Neural crest cell (in vitro differentiated cells): ENCODE results near the gene L1TD1. TPM values are rescaled to one million over a fixed set of nuclear protein-coding genes. Genes with fewer than 3 reads are reported as not detected.
"Not testable (repeated sequence)": the region's sequence is repeated elsewhere in the genome, so short reads cannot be mapped to it uniquely, and the experiment has no call there.

Experiments used
- DNase-seq: peaks from one replicate; pipeline ENCODE4 v3.0.0; 2021; ENCODE audit warnings: low read depth, mixed read lengths, low spot score
- H3K27ac Mint-ChIP-seq: one replicate; pipeline ENCODE4 v1.8.0; 2021; ENCODE audit warnings: mild to moderate bottlenecking, mixed read lengths; ENCODE audit not compliant: unreplicated experiment
- H3K27me3 Mint-ChIP-seq: 2 replicates; pipeline ENCODE4 v1.8.0; 2021; ENCODE audit warnings: low read depth, mild to moderate bottlenecking, mixed read lengths
- H3K36me3 Mint-ChIP-seq: 2 replicates; pipeline ENCODE4 v1.8.0; 2021; ENCODE audit warnings: low read depth, mild to moderate bottlenecking, mixed read lengths
- H3K4me1 Mint-ChIP-seq: 2 replicates; pipeline ENCODE4 v1.8.0; 2021; ENCODE audit warnings: mixed read lengths
- H3K4me3 Mint-ChIP-seq: one replicate; pipeline ENCODE4 v1.8.0; 2021; ENCODE audit warnings: mild to moderate bottlenecking, mixed read lengths
- H3K9me3 Mint-ChIP-seq: 2 replicates; pipeline ENCODE4 v1.8.0; 2021; ENCODE audit warnings: mixed read lengths
- total RNA-seq: library from RNA; stranded (reverse); gene quantifications from 2 replicates; pipeline ENCODE4 v1.2.1, GENCODE V29; 2021
- TF ChIP-seq, protein P1 (sequence below): fragments of 200-600 bp; sonication (generic); conservative IDR thresholded peaks from 2 replicates; pipeline ENCODE4 v1.5.0; 2021; ENCODE audit warnings: antibody characterized with exemption, mild to moderate bottlenecking

The L1TD1 gene
- total RNA-seq, 1 donor from 2014 or later: 10.1 TPM

DNA sequence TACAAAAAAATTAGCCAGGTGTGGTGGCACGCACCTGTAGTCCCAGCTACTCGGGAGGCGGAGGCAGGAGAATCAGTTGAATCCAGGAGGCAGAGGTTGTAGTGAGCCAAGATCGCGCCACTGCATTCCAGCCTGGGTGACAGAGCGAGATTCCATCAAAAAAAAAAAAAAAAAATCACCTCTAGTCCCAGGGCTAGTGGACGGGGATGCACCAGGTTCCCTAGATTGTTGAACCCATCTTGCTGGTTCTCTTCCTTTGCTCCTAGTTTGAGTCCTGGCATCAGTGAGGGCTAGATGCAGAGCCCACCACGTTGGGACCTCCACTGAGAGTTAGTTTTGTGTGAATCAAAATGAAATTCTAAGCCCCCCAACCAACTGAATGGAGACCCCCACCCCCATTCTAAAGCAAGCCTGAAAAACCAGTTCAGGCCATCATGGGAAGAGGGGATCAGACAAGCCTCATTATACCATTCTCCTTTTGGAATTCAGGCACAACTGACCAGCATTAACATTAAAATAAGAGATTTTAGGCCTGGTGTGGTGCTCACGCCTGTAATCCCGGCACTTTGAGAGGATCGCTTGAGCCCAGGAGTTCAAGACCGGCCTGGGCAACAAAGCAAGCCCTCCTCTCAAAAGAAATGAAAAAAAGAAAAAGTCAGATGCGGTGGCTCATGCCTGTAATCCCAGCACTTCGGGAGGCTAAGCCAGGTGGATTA, 17.9 kb upstream of the L1TD1 start:
- Mint-ChIP-seq H3K4me1 (peaks cover 27% of the 10 kb centered on the region), H3K27ac (no peak overlapping the region), H3K36me3 (no peaks in the 10 kb centered on the region), H3K9me3 (no peaks in the 10 kb centered on the region), H3K27me3 (no peaks in the 10 kb centered on the region), H3K4me3 (no peak overlapping the region)
- DNase-seq: no peak
- TF ChIP-seq, protein P1, sequence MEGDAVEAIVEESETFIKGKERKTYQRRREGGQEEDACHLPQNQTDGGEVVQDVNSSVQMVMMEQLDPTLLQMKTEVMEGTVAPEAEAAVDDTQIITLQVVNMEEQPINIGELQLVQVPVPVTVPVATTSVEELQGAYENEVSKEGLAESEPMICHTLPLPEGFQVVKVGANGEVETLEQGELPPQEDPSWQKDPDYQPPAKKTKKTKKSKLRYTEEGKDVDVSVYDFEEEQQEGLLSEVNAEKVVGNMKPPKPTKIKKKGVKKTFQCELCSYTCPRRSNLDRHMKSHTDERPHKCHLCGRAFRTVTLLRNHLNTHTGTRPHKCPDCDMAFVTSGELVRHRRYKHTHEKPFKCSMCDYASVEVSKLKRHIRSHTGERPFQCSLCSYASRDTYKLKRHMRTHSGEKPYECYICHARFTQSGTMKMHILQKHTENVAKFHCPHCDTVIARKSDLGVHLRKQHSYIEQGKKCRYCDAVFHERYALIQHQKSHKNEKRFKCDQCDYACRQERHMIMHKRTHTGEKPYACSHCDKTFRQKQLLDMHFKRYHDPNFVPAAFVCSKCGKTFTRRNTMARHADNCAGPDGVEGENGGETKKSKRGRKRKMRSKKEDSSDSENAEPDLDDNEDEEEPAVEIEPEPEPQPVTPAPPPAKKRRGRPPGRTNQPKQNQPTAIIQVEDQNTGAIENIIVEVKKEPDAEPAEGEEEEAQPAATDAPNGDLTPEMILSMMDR: no peak

DNA sequence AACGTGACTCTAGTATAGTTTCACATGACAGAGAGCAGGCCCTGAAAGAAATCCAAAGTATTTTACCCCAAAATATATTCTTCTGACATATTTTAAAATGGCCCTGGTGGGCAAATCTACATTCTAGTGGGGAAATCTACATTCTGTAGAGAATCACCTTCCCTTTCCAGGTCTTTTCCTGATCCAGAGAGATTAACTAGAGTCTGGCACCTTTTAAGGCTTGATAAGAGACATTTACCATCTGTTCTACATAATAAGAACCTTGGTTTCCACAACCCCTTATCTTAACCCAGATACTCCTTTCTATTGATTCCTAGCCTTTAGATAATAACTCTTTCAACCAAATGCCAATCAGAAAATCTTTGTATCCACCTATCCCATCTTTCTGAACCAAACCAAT, 17.0 kb upstream of the L1TD1 start:
- Mint-ChIP-seq H3K4me3 (no peak overlapping the region), H3K27ac (no peak overlapping the region), H3K4me1 (peaks cover 35% of the 10 kb centered on the region), H3K9me3 (no peaks in the 10 kb centered on the region), H3K27me3 (no peaks in the 10 kb centered on the region), H3K36me3 (no peaks in the 10 kb centered on the region)
- no peak for DNase-seq
- TF ChIP-seq, protein P1: no peak

DNA sequence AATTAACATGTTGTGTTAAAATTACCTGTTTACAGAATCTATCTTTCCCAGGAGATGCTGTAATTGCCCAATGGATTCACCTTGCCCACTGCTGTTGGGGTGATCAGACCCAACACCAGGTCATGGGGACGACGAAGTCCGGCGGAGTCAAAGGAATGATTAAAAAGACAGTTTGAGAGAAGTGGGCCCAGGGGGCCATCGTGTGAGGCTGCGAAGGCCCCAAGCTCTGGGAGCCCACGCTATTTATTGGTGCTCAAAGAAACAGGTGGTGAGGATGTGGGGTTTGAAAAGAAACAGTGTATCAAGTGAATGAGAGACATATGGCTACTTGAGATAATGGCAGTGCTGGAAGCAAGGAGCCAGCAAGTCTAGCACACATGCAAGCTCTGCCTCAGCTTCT, 16.3 kb upstream of the L1TD1 start:
- no peaks in the 10 kb centered on the region for H3K27me3 Mint-ChIP-seq
- TF ChIP-seq, protein P1: no peak
- H3K27ac Mint-ChIP-seq: no peak overlapping the region
- no peaks in the 10 kb centered on the region for H3K9me3 Mint-ChIP-seq
- H3K36me3 Mint-ChIP-seq: no peaks in the 10 kb centered on the region
- DNase-seq: no peak
- H3K4me3 Mint-ChIP-seq: no peak overlapping the region
- H3K4me1 Mint-ChIP-seq: peaks cover 43% of the 10 kb centered on the region

DNA sequence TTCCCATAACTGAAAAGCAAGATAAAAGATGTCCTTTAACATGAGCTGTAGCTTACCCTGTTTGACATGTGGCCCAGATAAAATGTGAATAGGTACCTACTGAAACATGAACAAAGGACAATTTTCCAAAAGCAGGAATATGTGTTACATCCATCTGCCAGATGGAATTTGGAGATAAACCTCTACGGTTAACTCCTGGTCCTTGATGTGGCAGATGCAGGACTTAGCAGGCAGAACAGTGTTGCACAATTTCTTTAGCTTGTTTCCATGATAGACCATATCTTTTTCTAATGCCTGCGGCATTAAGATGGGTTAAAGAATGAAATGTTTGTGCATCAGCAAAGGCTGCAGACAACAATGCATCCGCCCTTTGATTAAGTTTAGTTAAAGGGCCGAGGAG, 14.6 kb upstream of the L1TD1 start:
- H3K36me3 Mint-ChIP-seq, H3K9me3 Mint-ChIP-seq, DNase-seq, H3K4me3 Mint-ChIP-seq, H3K27me3 Mint-ChIP-seq, H3K27ac Mint-ChIP-seq: not testable (repeated sequence)
- H3K4me1 Mint-ChIP-seq: peaks cover 48% of the 10 kb centered on the region

DNA sequence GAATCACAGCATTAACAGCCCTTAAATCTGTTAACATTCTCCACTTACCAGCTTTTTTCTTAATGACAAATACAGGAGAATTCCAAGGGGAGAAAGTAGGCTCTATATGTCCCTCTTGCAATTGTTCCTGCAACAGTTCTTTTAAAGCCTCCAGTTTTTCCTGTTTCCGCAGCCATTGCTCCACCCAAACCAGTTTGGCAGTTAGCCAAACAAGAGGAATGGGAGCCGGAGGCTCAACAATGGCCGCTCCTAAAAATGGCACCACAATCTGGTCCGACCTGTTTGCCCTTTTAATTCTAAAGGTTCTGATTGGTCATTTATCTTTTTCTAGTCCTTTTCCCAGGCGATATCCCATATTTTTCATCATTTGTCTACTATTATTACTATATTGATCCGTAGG, 14.0 kb upstream of the L1TD1 start:
- TF ChIP-seq, protein P1: no peak
- Mint-ChIP-seq H3K4me1 (peaks cover 44% of the 10 kb centered on the region), H3K36me3 (no peaks in the 10 kb centered on the region), H3K27me3 (no peaks in the 10 kb centered on the region), H3K27ac (no peak overlapping the region), H3K9me3 (no peaks in the 10 kb centered on the region), H3K4me3 (no peak overlapping the region)
- no peak for DNase-seq

DNA sequence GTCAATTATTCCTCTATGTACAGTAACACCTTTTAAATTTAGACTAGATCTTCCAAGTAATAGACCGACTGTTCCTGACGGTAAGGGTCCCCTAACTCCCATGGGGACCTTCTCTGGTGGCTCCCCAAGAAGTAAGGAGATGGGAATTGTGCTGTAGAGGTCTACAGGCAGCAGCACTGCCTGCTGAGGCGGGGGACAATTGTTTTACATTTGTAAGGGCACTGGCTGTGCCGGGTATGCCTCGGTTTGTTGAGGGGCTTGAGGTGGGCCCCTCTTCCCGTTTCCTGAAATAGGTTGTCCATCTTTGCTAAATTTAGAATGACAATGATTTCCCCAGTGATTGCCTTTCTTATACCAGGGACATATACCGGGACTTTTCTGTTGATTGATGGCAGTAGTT, 13.1 kb upstream of the L1TD1 start:
- no peak overlapping the region for H3K4me3 Mint-ChIP-seq
- H3K27ac Mint-ChIP-seq: peak overlapping the region; percentile 44
- H3K4me1 Mint-ChIP-seq: peaks cover 42% of the 10 kb centered on the region
- H3K36me3 Mint-ChIP-seq: no peaks in the 10 kb centered on the region
- no peak for DNase-seq
- H3K27me3 Mint-ChIP-seq: no peaks in the 10 kb centered on the region
- TF ChIP-seq, protein P1: no peak
- no peaks in the 10 kb centered on the region for H3K9me3 Mint-ChIP-seq

DNA sequence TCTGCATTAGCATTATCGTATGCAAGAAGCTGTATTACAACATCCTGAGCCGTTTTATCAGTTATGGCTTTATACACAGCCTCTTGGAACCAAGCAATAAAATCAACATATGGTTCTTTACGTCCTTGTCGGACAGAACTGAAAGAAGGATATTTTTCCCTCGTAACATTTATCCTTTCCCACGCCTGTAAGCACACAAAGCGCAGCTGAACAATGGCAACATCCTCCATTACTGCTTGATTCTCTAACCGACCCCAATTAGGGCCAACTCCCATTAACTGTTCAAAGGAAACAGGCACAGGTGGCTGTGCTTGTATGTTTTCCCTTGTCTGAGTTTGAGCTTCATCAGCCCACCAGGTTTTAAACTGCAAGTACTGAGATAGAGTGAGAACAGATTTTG, 12.5 kb upstream of the L1TD1 start:
- H3K9me3 Mint-ChIP-seq: not testable (repeated sequence)

DNA sequence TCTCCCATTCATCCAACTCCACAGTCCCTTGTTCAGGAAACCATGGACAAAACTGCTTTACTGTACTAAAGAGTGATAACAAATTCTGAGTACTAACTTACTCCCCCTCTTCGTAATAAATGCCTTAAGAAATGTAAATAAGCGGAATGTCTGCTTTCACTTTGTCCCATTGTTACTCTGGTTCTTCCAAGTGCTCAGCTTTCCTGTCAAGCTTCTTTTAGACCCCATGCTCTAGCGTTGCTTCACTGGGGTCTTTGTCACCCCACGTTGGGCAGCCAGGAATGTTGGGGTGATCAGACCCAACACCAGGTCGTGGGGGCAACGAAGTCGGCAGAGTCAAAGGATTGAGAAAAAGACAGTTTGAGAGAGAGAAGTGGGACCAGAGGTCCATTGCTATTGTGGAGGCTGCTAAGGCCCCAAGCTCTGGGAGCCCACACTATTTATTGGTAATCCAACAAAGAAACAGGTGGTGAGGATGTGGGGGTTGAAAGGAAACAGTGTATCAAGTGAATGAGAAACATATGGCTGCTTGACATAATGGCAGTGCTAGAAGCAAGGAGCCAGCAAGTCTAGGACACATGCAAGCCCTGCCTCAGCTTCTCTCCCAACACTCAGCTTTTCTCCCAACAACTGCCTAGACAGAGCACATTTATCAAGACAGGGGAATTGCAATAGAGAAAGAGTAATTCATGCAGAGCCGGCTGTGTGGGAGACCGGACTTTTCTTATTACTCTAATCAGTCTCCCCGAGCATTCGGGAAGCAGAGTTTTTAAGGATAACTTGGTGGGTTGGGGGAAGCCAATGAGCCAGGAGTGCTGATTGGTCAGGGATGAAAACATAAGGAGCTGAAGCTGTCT, 11.3 kb upstream of the L1TD1 start:
- peak overlapping the region; percentile 64 for H3K27ac Mint-ChIP-seq
- DNase-seq, H3K9me3 Mint-ChIP-seq, H3K36me3 Mint-ChIP-seq, H3K27me3 Mint-ChIP-seq: not testable (repeated sequence)
- H3K4me3 Mint-ChIP-seq: peak overlapping the region; percentile 52
- peaks cover 38% of the 10 kb centered on the region for H3K4me1 Mint-ChIP-seq

More for the DNA sequence above, 12.5 kb upstream of the L1TD1 start:
- H3K4me1 Mint-ChIP-seq: peaks cover 42% of the 10 kb centered on the region
- not testable (repeated sequence) for H3K36me3 Mint-ChIP-seq, DNase-seq, H3K27me3 Mint-ChIP-seq, H3K4me3 Mint-ChIP-seq
- H3K27ac Mint-ChIP-seq: peak overlapping the region; percentile 21
